Endothelial cell of umbilical vein (primary cell): ENCODE data around the gene HIVEP3. TPM values are rescaled to one million over a fixed set of nuclear protein-coding genes. Genes with fewer than 3 reads are reported as not detected.

ENCODE experiments used
- BruUV-seq: library from RNA; stranded (reverse); fragments of 400-500 nt; replicated peaks from 2 replicates; lab custom pipeline; 2021; lab: Mats Ljungman, UMichigan
- CTCF ChIA-PET: fragments of 300-600, 350-600 bp; sonication (Branson Sonifier 250); formaldehyde crosslinking; loops from one replicate; lab custom pipeline; 2021; ENCODE audit warnings: antibody characterized with exemption, inconsistent platforms; lab: Charles Lee
- POLR2A ChIA-PET: fragments of 300-600, 350-600 bp; sonication (Branson Sonifier 250); formaldehyde crosslinking; loops from one replicate; lab custom pipeline; 2021; ENCODE audit warnings: antibody characterized with exemption, inconsistent platforms; lab: Charles Lee
- DNase-seq: peaks from one replicate; pipeline ENCODE4 v3.0.0-alpha.2; 2011; ENCODE audit warnings: low read depth, low spot score
- FAIRE-seq: peaks from 2 replicates; lab custom pipeline; 2011; peaks lifted over from hg19 to GRCh38; lab: Jason Lieb, UNC
- H2AFZ ChIP-seq: 2 replicates; pipeline ENCODE4 v1.6.0; 2012; ENCODE audit warnings: low read depth, low read length, control low read depth, inconsistent platforms
- H3K27ac ChIP-seq: 2 replicates; pipeline ENCODE4 v1.5.1; 2011; ENCODE audit warnings: low read depth, mild to moderate bottlenecking, control low read depth, low read length, moderate library complexity; ENCODE audit not compliant: insufficient read depth
- H3K27me3 ChIP-seq, 2 experiments: 2 replicates each; pipeline versions ENCODE4 v1.6.0 to v1.6.1; 2011; ENCODE audit warnings: low read length in 2 of 2, mixed read lengths in 1 of 2; ENCODE audit not compliant: control insufficient read depth in 2 of 2, insufficient read depth in 2 of 2
- H3K36me3 ChIP-seq, 2 experiments: 2 replicates in 1 of 2; 3 replicates in 1 of 2; pipeline ENCODE4 v1.5.1; 2011; ENCODE audit warnings: low read length in 2 of 2, mild to moderate bottlenecking in 1 of 2, moderate library complexity in 1 of 2; ENCODE audit not compliant: control insufficient read depth in 2 of 2, insufficient read depth in 2 of 2; ENCODE audit errors: extremely low read depth in 1 of 2
- H3K4me1 ChIP-seq: 3 replicates; pipeline ENCODE4 v1.5.1; 2011; ENCODE audit warnings: mild to moderate bottlenecking, low read length; ENCODE audit not compliant: control insufficient read depth, insufficient read depth; ENCODE audit errors: extremely low read depth
- H3K4me2 ChIP-seq: 2 replicates; pipeline ENCODE4 v1.6.1; 2011; ENCODE audit warnings: low read length, control low read depth, mixed read lengths; ENCODE audit not compliant: insufficient read depth
- H3K4me3 ChIP-seq, 3 experiments: fragments of 200-600 bp in 1 of 3; sonication (generic), shearing (Covaris generic) in 1 of 3; replicated peaks in 1 of 3; 2 replicates each; pipeline ENCODE4 v1.5.1; 2011 to 2016; ENCODE audit warnings: control low read depth in 3 of 3, low read length in 3 of 3, mild to moderate bottlenecking in 2 of 3, inconsistent platforms in 1 of 3, low read depth in 1 of 3, moderate library complexity in 1 of 3; ENCODE audit not compliant: insufficient read depth in 1 of 3
- H3K79me2 ChIP-seq: 2 replicates; pipeline ENCODE4 v1.6.0; 2012; ENCODE audit warnings: low read length, inconsistent platforms; ENCODE audit not compliant: control insufficient read depth, insufficient read depth
- H3K9ac ChIP-seq: replicated peaks from 2 replicates; pipeline ENCODE3; 2011; ENCODE audit warnings: low read length, control low read depth; ENCODE audit not compliant: insufficient read depth; ENCODE audit errors: extremely low read depth
- H3K9me1 ChIP-seq: replicated peaks from 3 replicates; pipeline ENCODE4 v1.6.0; 2011; ENCODE audit warnings: mild to moderate bottlenecking, low read length; ENCODE audit not compliant: control insufficient read depth, insufficient read depth; ENCODE audit errors: extremely low read depth
- H3K9me3 ChIP-seq: replicated peaks from 2 replicates; pipeline ENCODE4 v1.5.1; 2012; ENCODE audit warnings: low read length, inconsistent platforms; ENCODE audit not compliant: control insufficient read depth, insufficient read depth
- H4K20me1 ChIP-seq: replicated peaks from 2 replicates; pipeline ENCODE3; 2011; ENCODE audit warnings: mild to moderate bottlenecking, low read length; ENCODE audit not compliant: control insufficient read depth, insufficient read depth; ENCODE audit errors: extremely low read depth
- CTCF ChIP-seq, 2 donors: IDR thresholded peaks; 1 replicate in 1 of 2; 2 replicates in 1 of 2; pipeline ENCODE4 v1.5.1; 2011; ENCODE audit warnings: low read length in 2 of 2, mild to moderate bottlenecking in 2 of 2, moderate library complexity in 2 of 2, control low read depth in 1 of 2, inconsistent platforms in 1 of 2, low read depth in 1 of 2; ENCODE audit not compliant: insufficient read depth in 1 of 2; ENCODE audit errors: extremely low read depth in 1 of 2
- EZH2 ChIP-seq: IDR thresholded peaks from 2 replicates; pipeline ENCODE4 v1.6.1; 2012; ENCODE audit warnings: borderline replicate concordance, low read depth, mild to moderate bottlenecking, moderate library complexity, low read length, inconsistent platforms; ENCODE audit not compliant: severe bottlenecking
- FOS ChIP-seq: IDR thresholded peaks from 2 replicates; pipeline ENCODE4 v1.6.1; 2011; ENCODE audit warnings: mild to moderate bottlenecking, low read length, moderate library complexity, borderline replicate concordance; ENCODE audit not compliant: insufficient read depth
- GATA2 ChIP-seq: IDR thresholded peaks from 2 replicates; pipeline ENCODE4 v1.7.0; 2011; ENCODE audit warnings: low read depth, mild to moderate bottlenecking, moderate library complexity, mixed read lengths, low read length; ENCODE audit not compliant: insufficient read length, insufficient read depth
- JUN ChIP-seq: IDR thresholded peaks from 2 replicates; pipeline ENCODE4 v1.6.1; 2011; ENCODE audit warnings: borderline replicate concordance, low read depth; ENCODE audit not compliant: insufficient read length, insufficient read depth
- MYC ChIP-seq: IDR thresholded peaks from one replicate; pipeline ENCODE4 v1.6.1; 2011; ENCODE audit warnings: mild to moderate bottlenecking, low read depth, low read length
- POLR2A ChIP-seq: IDR thresholded peaks from 2 replicates; pipeline ENCODE4 v1.6.1; 2012; ENCODE audit warnings: low read depth, mild to moderate bottlenecking, control low read depth, low read length
- POLR2AphosphoS5 ChIP-seq: IDR thresholded peaks from 2 replicates; pipeline ENCODE4 v1.6.1; 2012; ENCODE audit warnings: low read depth, mild to moderate bottlenecking, control low read depth, low read length, moderate library complexity; ENCODE audit not compliant: insufficient read depth
- dilution Hi-C: fragments of 300-500 bp; cut with MboI; formaldehyde crosslinking; loops from one replicate; pipeline ENCODE4 v1.15.0; 2019; ENCODE audit warnings: low sequenced_read_pairs; ENCODE audit not compliant: extremely low pct_ligation_motif_present
- intact Hi-C: fragments of 100-400 bp; cut with micrococcal nuclease; formaldehyde crosslinking; loops from one replicate; pipeline ENCODE4 v1.10.0; 2022
- polyA plus RNA-seq, 4 experiments: library from polyadenylated mRNA; depleted of rRNA in 3 of 4; stranded (reverse) in 3 of 4; unstranded in 1 of 4; fragments of >200 nt; gene quantifications; 2 replicates each; pipeline versions ENCODE4 v1.2.1 to v1.2.3, GENCODE V29; 2011 to 2012; ENCODE audit warnings: missing spikeins in 1 of 4
- total RNA-seq: library from RNA; stranded (reverse); gene quantifications from 2 replicates; pipeline ENCODE4 v1.2.3, GENCODE V29; 2021
- TF ChIP-seq, protein P1 (sequence below): IDR thresholded peaks from 2 replicates; pipeline ENCODE4 v1.6.1; 2011; ENCODE audit not compliant: insufficient read depth, insufficient read length

The HIVEP3 gene
- total and polyA plus RNA-seq, 2 donors (not counting 3 experiments of a cell fraction or from before 2014, with no cell fraction given): 3.4 to 4.0 TPM

DNA sequence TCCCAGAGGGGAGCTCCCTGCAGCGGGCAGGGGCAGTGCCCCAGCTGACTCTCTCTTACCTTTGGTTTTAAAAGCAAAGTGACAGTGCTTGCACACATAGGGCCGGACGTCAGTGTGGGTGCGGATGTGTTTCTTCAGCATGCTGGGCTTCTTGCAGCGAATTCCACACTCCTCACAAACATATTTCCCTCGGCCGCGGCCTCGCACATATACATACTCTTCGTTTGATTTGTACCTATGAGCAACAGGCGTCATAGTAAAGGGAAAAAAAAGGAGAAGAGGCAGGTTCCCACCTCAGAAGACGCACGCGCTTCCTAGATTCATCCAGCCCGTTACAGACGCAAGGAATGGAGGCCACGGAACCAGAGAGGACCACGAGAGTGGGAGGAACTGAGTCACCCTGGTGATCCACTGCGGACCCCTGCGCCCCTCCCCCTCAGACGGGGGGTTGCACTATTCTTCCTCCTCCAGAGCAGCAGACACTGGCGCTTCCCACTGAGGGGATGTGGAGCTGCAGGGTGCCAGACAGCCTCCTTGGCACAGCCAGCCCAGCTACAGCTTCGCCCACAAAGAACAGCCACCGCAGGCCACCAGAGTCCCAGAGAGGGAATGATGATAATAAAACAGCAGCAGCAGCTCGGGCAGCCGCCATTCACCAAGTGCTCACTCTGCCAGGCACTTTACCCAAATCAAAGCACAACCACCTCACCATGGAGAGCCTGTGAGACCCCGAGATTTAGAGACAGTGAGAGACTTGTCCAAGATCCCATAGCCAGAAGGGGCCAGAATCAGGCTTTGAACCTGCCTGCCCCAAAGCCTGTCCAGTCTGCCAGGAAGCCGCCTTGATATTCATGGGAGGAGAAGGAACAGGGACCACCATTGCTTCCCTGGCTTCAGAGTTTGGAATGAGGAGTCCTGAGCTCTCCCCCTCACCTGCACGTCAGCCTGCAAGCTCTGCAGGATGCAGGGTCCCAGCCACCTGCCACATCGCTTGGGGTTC lies 393.7 kb downstream of the HIVEP3 start:
- no peaks in the 10 kb centered on the region for H3K36me3 ChIP-seq
- no peaks in the 10 kb centered on the region for H3K9me3 ChIP-seq
- no peaks in the 10 kb centered on the region for H3K79me2 ChIP-seq
- DNase-seq (no peak), FAIRE-seq (no peak)
- no TSS peak for BruUV-seq
- H3K9me1 ChIP-seq: no peaks in the 10 kb centered on the region
- no peak overlapping the region for H3K27ac ChIP-seq
- no peak overlapping the region for H3K4me2 ChIP-seq
- TF ChIP-seq CTCF (IDR thresholded peaks at IDR 0.05; ENCODE audit: extremely low read depth in 1 of 2, insufficient read depth in 1 of 2, low read depth in 1 of 2, low read length in 2 of 2): no peak
- TF ChIP-seq JUN: no peak
- TF ChIP-seq MYC: no peak
- no peak for TF ChIP-seq POLR2A
- TF ChIP-seq GATA2: no peak
- TF ChIP-seq EZH2: no peak
- TF ChIP-seq POLR2AphosphoS5: no peak
- TF ChIP-seq FOS: no peak
- TF ChIP-seq, protein P1, sequence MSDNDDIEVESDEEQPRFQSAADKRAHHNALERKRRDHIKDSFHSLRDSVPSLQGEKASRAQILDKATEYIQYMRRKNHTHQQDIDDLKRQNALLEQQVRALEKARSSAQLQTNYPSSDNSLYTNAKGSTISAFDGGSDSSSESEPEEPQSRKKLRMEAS: no peak
- H3K9ac ChIP-seq: no peak overlapping the region
- no peaks in the 10 kb centered on the region for H3K4me1 ChIP-seq
- POLR2A ChIA-PET: no interaction called here
- intact Hi-C loops: no loop called here
- no peaks in the 10 kb centered on the region for H4K20me1 ChIP-seq
- H3K27me3 ChIP-seq: no peaks in the 10 kb centered on the region
- CTCF ChIA-PET: interaction anchor here (1.0 to 1.3 kb wide), 3 partner anchors 9 to 11 kb away, joined by 3 to 4 read pairs (median 3); no protein-coding TSS in a partner anchor
- dilution Hi-C loops: no loop called here
- H3K4me3 ChIP-seq: no peak overlapping the region
- no peak overlapping the region for H2AFZ ChIP-seq
